A549 (cell line): Measurements from ENCODE around the gene MYRIP. TPM values are rescaled to one million over a fixed set of nuclear protein-coding genes. Genes with fewer than 3 reads are reported as not detected.

Experiments
- ATAC-seq, 2 experiments: fragments of 200-7000 bp in 1 of 2; fragments of >200 bp in 1 of 2; cut with Nextera tagmentation in 1 of 2; cut with Tn5 transposase in 1 of 2; 3 replicates each; pipeline versions ENCODE4 v1.8.0 to v1.9.1; 2018 to 2020; ENCODE audit warnings: mild to moderate bottlenecking in 1 of 2, moderate library complexity in 1 of 2
- CTCF ChIA-PET: fragments of 300-600 bp; sonication (Branson Sonifier 250); formaldehyde crosslinking; extraction: SDS; loops from one replicate; lab custom pipeline; 2021; ENCODE audit warnings: antibody characterized with exemption, inconsistent platforms; lab: Yijun Ruan, JAX
- POLR2A ChIA-PET: fragments of 350-600 bp; formaldehyde crosslinking; extraction: SDS; loops from one replicate; lab custom pipeline; 2021; ENCODE audit warnings: antibody characterized with exemption, inconsistent platforms; lab: Yijun Ruan, JAX
- DNase-seq, 2 experiments: peaks; one replicate each; pipeline versions ENCODE4 v3.0.0 to v3.0.0-alpha.2; 2011 to 2016; ENCODE audit warnings: low read depth in 1 of 2, low spot score in 1 of 2
- FAIRE-seq: peaks from 2 replicates; lab custom pipeline; 2011; peaks lifted over from hg19 to GRCh38; lab: Jason Lieb, UNC
- H3K27ac ChIP-seq, 2 experiments: fragments of >200 bp; sonication (Bioruptor Twin); formaldehyde crosslinking; 3 replicates each; pipeline ENCODE4 v1.5.1; 2016 to 2017
- H3K4me1 ChIP-seq: fragments of >200 bp; sonication (Bioruptor Twin); formaldehyde crosslinking; 3 replicates; pipeline ENCODE4 v1.6.1; 2016
- H3K4me2 ChIP-seq: fragments of >200 bp; sonication (Bioruptor Twin); formaldehyde crosslinking; 3 replicates; pipeline ENCODE4 v1.6.1; 2016
- H3K4me3 ChIP-seq: fragments of >200 bp; sonication (Bioruptor Twin); formaldehyde crosslinking; 3 replicates; pipeline ENCODE4 v1.5.1; 2016
- H3K9me3 ChIP-seq: fragments of >200 bp; sonication (Bioruptor Twin); formaldehyde crosslinking; 3 replicates; pipeline ENCODE4 v1.6.1; 2016
- ATOH8 ChIP-seq: fragments of 250-450 bp; sonication (Bioruptor Pico); IDR thresholded peaks from 2 replicates; pipeline ENCODE4 v1.5.0; 2020; ENCODE audit warnings: low read depth, mild to moderate bottlenecking, moderate library complexity
- BHLHE40 ChIP-seq: IDR thresholded peaks from 2 replicates; pipeline ENCODE4 v1.6.1; 2012; ENCODE audit warnings: low read depth, low read length, inconsistent platforms
- CBX2 ChIP-seq: fragments of 200-600 bp; sonication (generic); IDR thresholded peaks from 2 replicates; pipeline ENCODE4 v1.6.1; 2016; ENCODE audit warnings: low read depth, mild to moderate bottlenecking, borderline replicate concordance
- CBX8 ChIP-seq: fragments of 200-600 bp; sonication (generic); IDR thresholded peaks from 2 replicates; pipeline ENCODE4 v1.6.1; 2016
- CHD2 ChIP-seq: fragments of 150-350 bp; IDR thresholded peaks from 2 replicates; pipeline ENCODE4 v1.6.1; 2014; ENCODE audit warnings: low read length; ENCODE audit not compliant: partially characterized antibody
- CTCF ChIP-seq: fragments of >200 bp; sonication (Bioruptor Twin); formaldehyde crosslinking; IDR thresholded peaks from 3 replicates; pipeline ENCODE4 v1.5.1; 2016
- FOSB ChIP-seq: fragments of 250-450 bp; sonication (Bioruptor Pico); IDR thresholded peaks from 2 replicates; pipeline ENCODE4 v1.5.0; 2020; ENCODE audit warnings: mild to moderate bottlenecking, moderate library complexity
- FOSL2 ChIP-seq, 2 experiments: fragments of 450-650 bp in 1 of 2; fragments of >200 bp in 1 of 2; sonication (Bioruptor Twin) in 1 of 2; formaldehyde crosslinking; IDR thresholded peaks; 2 replicates each; pipeline versions ENCODE4 v1.5.0 to v1.6.1; 2016 to 2020; ENCODE audit warnings: mild to moderate bottlenecking in 1 of 2, moderate library complexity in 1 of 2
- FOXS1 ChIP-seq: fragments of 250-450 bp; sonication (Bioruptor Pico); IDR thresholded peaks from 2 replicates; pipeline ENCODE4 v1.5.0; 2020; ENCODE audit warnings: mild to moderate bottlenecking, moderate library complexity
- HMGXB4 ChIP-seq: fragments of 250-450 bp; sonication (Bioruptor Pico); IDR thresholded peaks from 2 replicates; pipeline ENCODE4 v1.5.0; 2021; ENCODE audit warnings: mild to moderate bottlenecking, moderate library complexity, borderline replicate concordance
- HOXB13 ChIP-seq: fragments of 250-450 bp; sonication (Bioruptor Pico); IDR thresholded peaks from 2 replicates; pipeline ENCODE4 v1.5.0; 2020; ENCODE audit warnings: low read depth, mild to moderate bottlenecking, moderate library complexity
- JUNB ChIP-seq: fragments of >200 bp; sonication (Bioruptor Twin); formaldehyde crosslinking; IDR thresholded peaks from 2 replicates; pipeline ENCODE4 v1.6.1; 2016
- MAFK ChIP-seq: fragments of 450-650 bp; IDR thresholded peaks from 2 replicates; pipeline ENCODE4 v1.6.1; 2014; ENCODE audit not compliant: partially characterized antibody
- NR3C1 ChIP-seq: fragments of >200 bp; sonication (Bioruptor Twin); formaldehyde crosslinking; IDR thresholded peaks from 3 replicates; pipeline ENCODE4 v1.6.1; 2017
- PBX3 ChIP-seq: IDR thresholded peaks from 2 replicates; pipeline ENCODE4 v1.6.1; 2012
- POLR2AphosphoS2 ChIP-seq: conservative IDR thresholded peaks from 2 replicates; pipeline ENCODE4 v1.6.1; 2012; ENCODE audit warnings: low read length, improper control_type of control experiment, inconsistent platforms
- RCOR1 ChIP-seq: fragments of 150-350 bp; IDR thresholded peaks from 2 replicates; pipeline ENCODE4 v1.6.1; 2014; ENCODE audit warnings: antibody characterized with exemption, low read length, low read depth
- TFCP2L1 ChIP-seq: fragments of 250-450 bp; sonication (Bioruptor Pico); IDR thresholded peaks from 2 replicates; pipeline ENCODE4 v1.5.0; 2021; ENCODE audit warnings: mild to moderate bottlenecking
- ZC3H11A ChIP-seq: fragments of 450-650 bp; IDR thresholded peaks from 2 replicates; pipeline ENCODE4 v1.6.1; 2014; ENCODE audit warnings: antibody characterized with exemption, mild to moderate bottlenecking
- ZFP36 ChIP-seq: fragments of 450-650 bp; IDR thresholded peaks from 2 replicates; pipeline ENCODE4 v1.6.1; 2014; ENCODE audit warnings: borderline replicate concordance; ENCODE audit not compliant: partially characterized antibody
- WGBS: methylation state at CpG from one replicate; pipeline ENCODE4 v1.1.6; 2017; ENCODE audit errors: missing lambda C conversion rate; 5-methylcytosine and 5-hydroxymethylcytosine counted together
- polyA plus RNA-seq, 4 experiments: library from polyadenylated mRNA; depleted of rRNA in 3 of 4; stranded (reverse); fragments of >200 nt; fragmentation: RNase III in 1 of 4; extraction: RNeasy Plus Mini Kit Qiagen cat#74134 plus additional on column Dnase treatment in 1 of 4; gene quantifications; 2 replicates in 3 of 4; 3 replicates in 1 of 4; pipeline ENCODE4 v1.2.3, GENCODE V29; 2011 to 2017

Gene MYRIP
- polyA plus RNA-seq, 2 of the 4 experiments (the other 2 are of a cell fraction) = not detected

- no peak for TF ChIP-seq HMGXB4 (CRISPR knock-in tag)
- TF ChIP-seq ZC3H11A = no peak
- no peak for TF ChIP-seq TFCP2L1 (CRISPR knock-in tag)
- TF ChIP-seq ZFP36 = no peak
- TF ChIP-seq FOSB (CRISPR knock-in tag) = no peak
- no peak for TF ChIP-seq FOSL2 (IDR thresholded peaks at IDR 0.05)
- no peak for TF ChIP-seq FOSL2 (CRISPR knock-in tag; IDR thresholded peaks at IDR 0.05)
These were observed 248.4 kb downstream of the MYRIP start (continued) for GRCh38 chr3:40057786-40058185.

GRCh38 chr3:40068636-40069035 is 259.2 kb downstream of the MYRIP start:
- H3K4me2 ChIP-seq = no peak overlapping the region
- CTCF ChIA-PET = no interaction called here
- POLR2A ChIA-PET = no interaction called here
- H3K27ac ChIP-seq = no peak overlapping the region
- DNase-seq (no peak), FAIRE-seq (no peak), ATAC-seq (no peak)
- no peak overlapping the region for H3K4me3 ChIP-seq
- 39% methylated on average over 4 of the region's 4 CpGs for WGBS
- no peak for TF ChIP-seq BHLHE40
- TF ChIP-seq CBX8 = no peak
- no peak for TF ChIP-seq FOXS1 (CRISPR knock-in tag)
- no peak for TF ChIP-seq JUNB
- H3K9me3 ChIP-seq = no peaks in the 10 kb centered on the region
- no peaks in the 10 kb centered on the region for H3K4me1 ChIP-seq

GRCh38 chr3:40070816-40071215 is 261.4 kb downstream of the MYRIP start:
- no peak for TF ChIP-seq ZC3H11A
- Histone ChIP-seq H3K9me3 (no peaks in the 10 kb centered on the region), H3K27ac (no peak overlapping the region), H3K4me3 (no peak overlapping the region), H3K4me2 (no peak overlapping the region), H3K4me1 (no peaks in the 10 kb centered on the region)
- no peak for ATAC-seq
- CTCF ChIA-PET = no interaction called here
- DNase-seq = no peak
- POLR2A ChIA-PET = no interaction called here
- 20% methylated on average over 1 of the region's 1 CpG for WGBS
- FAIRE-seq = no peak

- Histone ChIP-seq H3K4me2 (no peak overlapping the region), H3K4me1 (no peaks in the 10 kb centered on the region), H3K27ac (no peak overlapping the region), H3K9me3 (no peaks in the 10 kb centered on the region), H3K4me3 (no peak overlapping the region)
- 47% methylated on average over 3 of the region's 3 CpGs for WGBS
- FAIRE-seq (no peak), DNase-seq (no peak), ATAC-seq (no peak)
- ChIA-PET POLR2A (no interaction called here), CTCF (no interaction called here)
- no peak for TF ChIP-seq ZC3H11A
- no peak for TF ChIP-seq PBX3
- TF ChIP-seq MAFK = no peak
- no peak for TF ChIP-seq CBX2
- no peak for TF ChIP-seq HOXB13 (CRISPR knock-in tag)
- no peak for TF ChIP-seq NR3C1
These were observed 262.4 kb downstream of the MYRIP start for GRCh38 chr3:40071683-40072238.

- Histone ChIP-seq H3K4me3 (no peak overlapping the region), H3K27ac (no peak overlapping the region), H3K4me1 (no peaks in the 10 kb centered on the region), H3K4me2 (no peak overlapping the region), H3K9me3 (no peaks in the 10 kb centered on the region)
- 54% methylated on average over 11 of the region's 11 CpGs for WGBS
- FAIRE-seq (no peak), DNase-seq (no peak), ATAC-seq (no peak)
- CTCF ChIA-PET = no interaction called here
- POLR2A ChIA-PET = no interaction called here
- TF ChIP-seq BHLHE40 = no peak
- TF ChIP-seq RCOR1 = no peak
- TF ChIP-seq CHD2 = no peak
- no peak for TF ChIP-seq ATOH8 (CRISPR knock-in tag)
- TF ChIP-seq HMGXB4 (CRISPR knock-in tag) = no peak
- TF ChIP-seq CTCF = no peak
- no peak for TF ChIP-seq POLR2AphosphoS2
These were observed 264.1 kb downstream of the MYRIP start for GRCh38 chr3:40073310-40074007.
